ENCODE data around the gene GMDS.

Gene GMDS

GRCh38 chr6:1613688-1614447, 631.5 kb downstream of the GMDS start:
- no peak for DNase-seq (ENCODE audit: low read depth in 2 of 2)

DNA sequence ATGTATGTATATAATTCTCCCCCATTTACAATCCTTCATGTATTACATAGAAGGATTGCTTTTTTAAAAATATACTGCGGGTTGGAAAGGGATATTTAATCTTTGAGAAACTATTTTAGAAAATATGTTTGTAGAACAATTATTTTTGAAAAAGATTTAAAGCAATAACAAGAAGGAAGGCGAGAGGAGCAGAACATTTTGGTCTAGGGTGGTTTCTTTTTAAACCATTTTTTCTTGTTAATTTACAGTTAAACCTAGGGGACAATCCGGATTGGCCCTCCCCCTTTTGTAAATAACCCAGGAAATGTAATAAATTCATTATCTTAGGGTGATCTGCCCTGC, 632.1 kb downstream of the GMDS start:
- no peak for DNase-seq (ENCODE audit: low read depth in 2 of 2)

DNA sequence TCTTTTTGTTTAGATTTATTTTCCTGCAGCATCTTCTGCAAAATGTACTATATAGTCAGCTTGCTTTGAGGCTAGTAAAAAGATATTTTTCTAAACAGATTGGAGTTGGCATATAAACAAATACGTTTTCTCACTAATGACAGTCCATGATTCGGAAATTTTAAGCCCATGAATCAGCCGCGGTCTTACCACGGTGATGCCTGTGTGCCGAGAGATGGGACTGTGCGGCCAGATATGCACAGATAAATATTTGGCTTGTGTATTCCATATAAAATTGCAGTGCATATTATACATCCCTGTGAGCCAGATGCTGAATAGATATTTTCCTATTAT, 632.5 kb downstream of the GMDS start:
- no peak for DNase-seq (ENCODE audit: low read depth in 2 of 2)

GRCh38 chr6:1612299-1612973, 633.0 kb downstream of the GMDS start:
- no peak for DNase-seq (ENCODE audit: low read depth in 2 of 2)

DNA sequence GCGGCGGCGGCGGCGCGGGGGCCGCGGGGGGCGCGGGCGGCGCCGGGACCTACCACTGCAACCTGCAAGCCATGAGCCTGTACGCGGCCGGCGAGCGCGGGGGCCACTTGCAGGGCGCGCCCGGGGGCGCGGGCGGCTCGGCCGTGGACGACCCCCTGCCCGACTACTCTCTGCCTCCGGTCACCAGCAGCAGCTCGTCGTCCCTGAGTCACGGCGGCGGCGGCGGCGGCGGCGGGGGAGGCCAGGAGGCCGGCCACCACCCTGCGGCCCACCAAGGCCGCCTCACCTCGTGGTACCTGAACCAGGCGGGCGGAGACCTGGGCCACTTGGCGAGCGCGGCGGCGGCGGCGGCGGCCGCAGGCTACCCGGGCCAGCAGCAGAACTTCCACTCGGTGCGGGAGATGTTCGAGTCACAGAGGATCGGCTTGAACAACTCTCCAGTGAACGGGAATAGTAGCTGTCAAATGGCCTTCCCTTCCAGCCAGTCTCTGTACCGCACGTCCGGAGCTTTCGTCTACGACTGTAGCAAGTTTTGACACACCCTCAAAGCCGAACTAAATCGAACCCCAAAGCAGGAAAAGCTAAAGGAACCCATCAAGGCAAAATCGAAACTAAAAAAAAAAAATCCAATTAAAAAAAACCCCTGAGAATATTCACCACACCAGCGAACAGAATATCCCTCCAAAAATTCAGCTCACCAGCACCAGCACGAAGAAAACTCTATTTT, 633.7 kb downstream of the GMDS start:
- no peak for DNase-seq (ENCODE audit: low read depth in 2 of 2)

GRCh38 chr6:1611322-1611571, 634.2 kb downstream of the GMDS start:
- no peak for DNase-seq (ENCODE audit: low read depth in 2 of 2)

GRCh38 chr6:1610497-1611321, 634.7 kb downstream of the GMDS start:
- DNase-seq (ENCODE audit: low read depth in 2 of 2) = no peak

DNA sequence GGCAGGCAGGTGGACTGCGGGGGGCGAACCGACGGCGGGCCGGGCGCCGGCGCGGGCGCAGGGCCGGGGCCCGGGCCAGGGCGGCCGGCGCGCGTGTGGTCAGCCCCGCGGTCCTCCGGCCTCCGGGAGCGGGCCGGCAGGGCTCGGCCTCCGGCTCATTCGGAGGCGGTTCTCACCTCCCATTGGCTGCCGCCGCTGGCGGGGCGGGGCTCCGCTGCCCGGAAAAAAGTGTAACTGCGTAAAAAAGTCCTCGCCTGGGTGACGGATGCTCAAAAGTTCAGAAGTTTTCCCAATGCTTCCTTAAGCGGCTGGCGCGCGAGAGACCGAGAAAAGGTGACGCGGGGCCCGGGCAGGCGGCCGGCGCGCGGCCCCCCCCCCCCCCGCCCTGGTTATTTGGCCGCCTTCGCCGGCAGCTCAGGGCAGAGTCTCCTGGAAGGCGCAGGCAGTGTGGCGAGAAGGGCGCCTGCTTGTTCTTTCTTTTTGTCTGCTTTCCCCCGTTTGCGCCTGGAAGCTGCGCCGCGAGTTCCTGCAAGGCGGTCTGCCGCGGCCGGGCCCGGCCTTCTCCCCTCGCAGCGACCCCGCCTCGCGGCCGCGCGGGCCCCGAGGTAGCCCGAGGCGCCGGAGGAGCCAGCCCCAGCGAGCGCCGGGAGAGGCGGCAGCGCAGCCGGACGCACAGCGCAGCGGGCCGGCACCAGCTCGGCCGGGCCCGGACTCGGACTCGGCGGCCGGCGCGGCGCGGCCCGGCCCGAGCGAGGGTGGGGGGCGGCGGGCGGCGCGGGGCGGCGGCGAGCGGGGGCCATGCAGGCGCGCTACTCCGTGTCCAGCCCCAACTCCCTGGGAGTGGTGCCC, 635.5 kb downstream of the GMDS start, which contains the start of gene FOXC1:
FOXC1 (plus strand) TSS at position 268 of the 849 bp plus-strand sequence; CDS start at position 799, 531 bp downstream.
- DNase-seq (ENCODE audit: low read depth in 2 of 2) = peak in 1 of 2 donors; percentile 48

- no peak for DNase-seq (ENCODE audit: low read depth in 2 of 2)
These were observed 636.3 kb downstream of the GMDS start for GRCh38 chr6:1609041-1609647.

- DNase-seq (ENCODE audit: low read depth in 2 of 2) = no peak
These were observed 637.0 kb downstream of the GMDS start for GRCh38 chr6:1608222-1609040.

- no peak for DNase-seq (ENCODE audit: low read depth in 2 of 2)
These were observed 637.7 kb downstream of the GMDS start for GRCh38 chr6:1607516-1608221.

GRCh38 chr6:1606780-1607515, 638.5 kb downstream of the GMDS start:
- no peak for DNase-seq (ENCODE audit: low read depth in 2 of 2)

- DNase-seq (ENCODE audit: low read depth in 2 of 2) = no peak
These were observed 639.3 kb downstream of the GMDS start for GRCh38 chr6:1605893-1606779.

DNA sequence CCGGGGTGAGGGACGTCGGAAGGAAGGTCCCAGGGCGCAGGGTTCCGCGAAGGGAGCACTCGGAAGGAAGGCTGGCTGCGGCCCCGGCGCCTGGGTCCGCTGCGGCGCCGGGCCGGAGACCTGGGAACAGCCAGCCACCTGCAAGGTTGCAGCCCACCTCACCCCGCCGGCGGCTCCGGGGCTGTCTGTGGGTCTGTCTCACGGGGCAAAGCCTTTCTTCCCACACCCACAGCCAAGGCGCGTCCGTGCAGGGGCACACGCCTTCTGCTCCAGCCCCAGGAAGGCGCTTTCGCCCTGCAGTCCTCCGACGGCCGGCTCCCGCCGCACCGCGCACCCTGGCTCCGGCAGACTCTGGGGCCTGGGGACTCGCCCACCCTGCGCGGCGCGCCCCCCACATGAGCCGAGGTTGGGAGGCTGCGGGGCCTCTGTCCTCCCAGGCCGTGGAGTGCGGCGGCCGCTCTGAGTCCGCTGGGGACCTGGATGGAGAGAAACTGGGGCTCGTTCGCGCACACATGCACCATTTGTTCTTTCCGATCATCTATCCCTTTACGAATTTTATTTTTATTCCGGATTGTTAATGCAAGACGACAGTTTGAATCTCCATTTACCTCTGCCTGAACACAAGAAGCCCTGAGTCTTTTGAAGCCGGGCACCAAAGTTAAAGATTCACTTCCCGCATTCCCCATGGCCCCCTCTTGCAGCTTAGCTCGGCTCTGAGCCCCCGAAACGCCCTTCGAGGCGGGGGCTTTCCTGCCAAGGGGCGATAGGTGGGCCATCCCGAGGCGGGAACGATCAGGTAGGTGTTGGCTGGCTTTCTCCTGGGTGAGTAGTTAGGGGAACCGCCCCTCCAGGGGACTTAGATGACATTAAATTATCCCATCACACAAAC, 640.2 kb downstream of the GMDS start:
- no peak for DNase-seq (ENCODE audit: low read depth in 2 of 2)

- peak; percentile 52 to 63 for DNase-seq (ENCODE audit: low read depth in 2 of 2)
These were observed 641.0 kb downstream of the GMDS start for GRCh38 chr6:1604158-1605003.

GRCh38 chr6:1603708-1604107, 641.7 kb downstream of the GMDS start:
- DNase-seq (ENCODE audit: low read depth in 2 of 2) = no peak
